ENCODE measurements around the gene PTPN4.

PTPN4 gene

GRCh38 chr2:120032297-120032696, 272.6 kb downstream of the PTPN4 start:
- no peak for DNase-seq

All from NCI-H2107 (cell line).